Measurements from ENCODE around the gene MGP.

Gene MGP

GRCh38 chr12:14885718-14886221, at the start of gene MGP:
MGP (minus strand) TSS chr12:14885854; CDS start chr12:14885791, 63 bp downstream.
- DNase-seq (ENCODE audit: low read depth), result no peak

GRCh38 chr12:14935031-14935430, 49.4 kb upstream of the MGP start:
- no peak for DNase-seq (ENCODE audit: low read depth)

GRCh38 chr12:14934511-14934910, 48.9 kb upstream of the MGP start:
- DNase-seq (ENCODE audit: low read depth), result no peak

GRCh38 chr12:14931791-14932560, 46.3 kb upstream of the MGP start:
- DNase-seq (ENCODE audit: low read depth), result no peak

GRCh38 chr12:14931359-14931758, 45.7 kb upstream of the MGP start:
- DNase-seq (ENCODE audit: low read depth), result no peak

- no peak for DNase-seq (ENCODE audit: low read depth)
These were observed 44.6 kb upstream of the MGP start for GRCh38 chr12:14930299-14930698.

GRCh38 chr12:14928931-14929330, 43.3 kb upstream of the MGP start:
- DNase-seq (ENCODE audit: low read depth), result no peak

- DNase-seq (ENCODE audit: low read depth), result no peak
These were observed 41.6 kb upstream of the MGP start for GRCh38 chr12:14927267-14927666.

GRCh38 chr12:14924541-14924940, 38.9 kb upstream of the MGP start:
- DNase-seq (ENCODE audit: low read depth), result no peak

GRCh38 chr12:14923944-14924343, 38.3 kb upstream of the MGP start:
- no peak for DNase-seq (ENCODE audit: low read depth)

- DNase-seq (ENCODE audit: low read depth), result no peak
These were observed 35.6 kb upstream of the MGP start for GRCh38 chr12:14921218-14921617.

GRCh38 chr12:14920475-14921126, 34.9 kb upstream of the MGP start:
- no peak for DNase-seq (ENCODE audit: low read depth)

GRCh38 chr12:14919455-14919854, 33.8 kb upstream of the MGP start:
- no peak for DNase-seq (ENCODE audit: low read depth)

GRCh38 chr12:14915736-14916135, 30.1 kb upstream of the MGP start:
- DNase-seq (ENCODE audit: low read depth), result no peak

GRCh38 chr12:14913381-14913781, 27.7 kb upstream of the MGP start:
- DNase-seq (ENCODE audit: low read depth), result no peak

- no peak for DNase-seq (ENCODE audit: low read depth)
These were observed 25.5 kb upstream of the MGP start for GRCh38 chr12:14911131-14911530.

- peak; percentile 10 for DNase-seq (ENCODE audit: low read depth)
These were observed 24.6 kb upstream of the MGP start for GRCh38 chr12:14910090-14910915.

GRCh38 chr12:14907953-14908352, 22.3 kb upstream of the MGP start:
- DNase-seq (ENCODE audit: low read depth), result no peak

GRCh38 chr12:14906114-14906513, 20.5 kb upstream of the MGP start:
- no peak for DNase-seq (ENCODE audit: low read depth)

- DNase-seq (ENCODE audit: low read depth), result no peak
These were observed 19.8 kb upstream of the MGP start for GRCh38 chr12:14905269-14906004.

- DNase-seq (ENCODE audit: low read depth), result no peak
These were observed 19.2 kb upstream of the MGP start for GRCh38 chr12:14904854-14905253.

Measured in HS-5 (cell line).